ENCODE measurements around the gene GLB1L2. TPM values are rescaled to one million over a fixed set of nuclear protein-coding genes. Genes with fewer than 3 reads are reported as not detected.

The GLB1L2 gene
- total and polyA plus RNA-seq, 2 experiments from 2014 or later: 3.3 to 12.3 TPM

DNA sequence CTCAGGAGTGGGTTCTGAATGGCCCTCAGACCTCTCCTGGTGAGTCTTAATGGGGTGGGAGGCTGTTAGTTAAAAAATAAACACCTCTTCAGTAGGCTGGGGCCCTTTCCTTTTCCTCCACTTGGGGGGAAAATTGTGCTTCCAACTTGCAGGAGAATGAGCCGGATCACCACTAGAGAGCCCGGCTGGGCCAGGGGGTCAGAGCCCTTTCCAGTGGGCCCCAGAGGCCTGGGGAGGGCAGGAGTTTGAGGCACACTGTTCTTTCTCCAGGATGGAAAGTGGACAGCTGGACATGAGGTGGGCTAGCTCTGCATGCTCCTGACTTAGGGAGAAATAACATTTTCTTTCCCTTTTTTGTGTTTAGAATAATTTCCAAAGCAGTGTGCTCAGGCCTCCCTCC is 47.5 kb downstream of the GLB1L2 start:
- H3K4me1 Mint-ChIP-seq: peaks cover 14% of the 10 kb centered on the region
- DNase-seq (ENCODE audit: low spot score) (no peak), ATAC-seq (no peak)
- Histone ChIP-seq H2AFZ (no peak overlapping the region), H3K79me2 (replicated peaks; ENCODE audit: insufficient read depth) (no peaks in the 10 kb centered on the region), H3K4me3 (no peak overlapping the region), H3F3A (replicated peaks; ENCODE audit: low read depth) (no peaks in the 10 kb centered on the region), H3K4me2 (no peak overlapping the region), H3K36me3 (ENCODE audit: insufficient read depth) (no peaks in the 10 kb centered on the region; the same call in 1 of the 2 replicates), H3K27me3 (ENCODE audit: insufficient read depth) (no peaks in the 10 kb centered on the region), H3K4me1 (ENCODE audit: insufficient read depth) (no peaks in the 10 kb centered on the region), H4K20me1 (replicated peaks; ENCODE audit: insufficient read depth) (0 out of 2 replicates have a peak, but pooled peaks cover 3% of the 10 kb centered on the region), H3K9me2 (ENCODE audit: insufficient read depth) (no peaks in the 10 kb centered on the region), H3K27ac (ENCODE audit: low read depth) (no peak overlapping the region)
- H3K27me3 Mint-ChIP-seq (ENCODE audit: insufficient read depth, low read depth, poor library complexity): peaks cover 6% of the 10 kb centered on the region
- no peak overlapping the region for H3K4me3 Mint-ChIP-seq
- H3K36me3 Mint-ChIP-seq (ENCODE audit: low read depth): peaks cover 27% of the 10 kb centered on the region
- TF ChIP-seq ZNF114 (CRISPR knock-in tag; IDR thresholded peaks at IDR 0.05) (no peak), POLR2AphosphoS5 (IDR thresholded peaks at IDR 0.05; ENCODE audit: low read depth) (no peak), NANOG (IDR thresholded peaks at IDR 0.05; ENCODE audit: borderline replicate concordance) (no peak), CREB1 (CRISPR knock-in tag; IDR thresholded peaks at IDR 0.05; ENCODE audit: low read depth) (no peak), ZNF331 (CRISPR knock-in tag; IDR thresholded peaks at IDR 0.05; ENCODE audit: low read depth) (no peak), EZH2phosphoT487 (IDR thresholded peaks at IDR 0.05; ENCODE audit: unreplicated experiment) (no peak), EZH2 (IDR thresholded peaks at IDR 0.05; ENCODE audit: low read depth, unreplicated experiment) (no peak), JUNB (IDR thresholded peaks at IDR 0.05; ENCODE audit: unreplicated experiment) (no peak)
- TF ChIP-seq, protein P1, sequence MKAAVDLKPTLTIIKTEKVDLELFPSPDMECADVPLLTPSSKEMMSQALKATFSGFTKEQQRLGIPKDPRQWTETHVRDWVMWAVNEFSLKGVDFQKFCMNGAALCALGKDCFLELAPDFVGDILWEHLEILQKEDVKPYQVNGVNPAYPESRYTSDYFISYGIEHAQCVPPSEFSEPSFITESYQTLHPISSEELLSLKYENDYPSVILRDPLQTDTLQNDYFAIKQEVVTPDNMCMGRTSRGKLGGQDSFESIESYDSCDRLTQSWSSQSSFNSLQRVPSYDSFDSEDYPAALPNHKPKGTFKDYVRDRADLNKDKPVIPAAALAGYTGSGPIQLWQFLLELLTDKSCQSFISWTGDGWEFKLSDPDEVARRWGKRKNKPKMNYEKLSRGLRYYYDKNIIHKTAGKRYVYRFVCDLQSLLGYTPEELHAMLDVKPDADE (IDR thresholded peaks at IDR 0.05): no peak
- TF ChIP-seq, protein P2, sequence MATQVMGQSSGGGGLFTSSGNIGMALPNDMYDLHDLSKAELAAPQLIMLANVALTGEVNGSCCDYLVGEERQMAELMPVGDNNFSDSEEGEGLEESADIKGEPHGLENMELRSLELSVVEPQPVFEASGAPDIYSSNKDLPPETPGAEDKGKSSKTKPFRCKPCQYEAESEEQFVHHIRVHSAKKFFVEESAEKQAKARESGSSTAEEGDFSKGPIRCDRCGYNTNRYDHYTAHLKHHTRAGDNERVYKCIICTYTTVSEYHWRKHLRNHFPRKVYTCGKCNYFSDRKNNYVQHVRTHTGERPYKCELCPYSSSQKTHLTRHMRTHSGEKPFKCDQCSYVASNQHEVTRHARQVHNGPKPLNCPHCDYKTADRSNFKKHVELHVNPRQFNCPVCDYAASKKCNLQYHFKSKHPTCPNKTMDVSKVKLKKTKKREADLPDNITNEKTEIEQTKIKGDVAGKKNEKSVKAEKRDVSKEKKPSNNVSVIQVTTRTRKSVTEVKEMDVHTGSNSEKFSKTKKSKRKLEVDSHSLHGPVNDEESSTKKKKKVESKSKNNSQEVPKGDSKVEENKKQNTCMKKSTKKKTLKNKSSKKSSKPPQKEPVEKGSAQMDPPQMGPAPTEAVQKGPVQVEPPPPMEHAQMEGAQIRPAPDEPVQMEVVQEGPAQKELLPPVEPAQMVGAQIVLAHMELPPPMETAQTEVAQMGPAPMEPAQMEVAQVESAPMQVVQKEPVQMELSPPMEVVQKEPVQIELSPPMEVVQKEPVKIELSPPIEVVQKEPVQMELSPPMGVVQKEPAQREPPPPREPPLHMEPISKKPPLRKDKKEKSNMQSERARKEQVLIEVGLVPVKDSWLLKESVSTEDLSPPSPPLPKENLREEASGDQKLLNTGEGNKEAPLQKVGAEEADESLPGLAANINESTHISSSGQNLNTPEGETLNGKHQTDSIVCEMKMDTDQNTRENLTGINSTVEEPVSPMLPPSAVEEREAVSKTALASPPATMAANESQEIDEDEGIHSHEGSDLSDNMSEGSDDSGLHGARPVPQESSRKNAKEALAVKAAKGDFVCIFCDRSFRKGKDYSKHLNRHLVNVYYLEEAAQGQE (IDR thresholded peaks at IDR 0.05; ENCODE audit: unreplicated experiment): no peak
- TF ChIP-seq, protein P3, sequence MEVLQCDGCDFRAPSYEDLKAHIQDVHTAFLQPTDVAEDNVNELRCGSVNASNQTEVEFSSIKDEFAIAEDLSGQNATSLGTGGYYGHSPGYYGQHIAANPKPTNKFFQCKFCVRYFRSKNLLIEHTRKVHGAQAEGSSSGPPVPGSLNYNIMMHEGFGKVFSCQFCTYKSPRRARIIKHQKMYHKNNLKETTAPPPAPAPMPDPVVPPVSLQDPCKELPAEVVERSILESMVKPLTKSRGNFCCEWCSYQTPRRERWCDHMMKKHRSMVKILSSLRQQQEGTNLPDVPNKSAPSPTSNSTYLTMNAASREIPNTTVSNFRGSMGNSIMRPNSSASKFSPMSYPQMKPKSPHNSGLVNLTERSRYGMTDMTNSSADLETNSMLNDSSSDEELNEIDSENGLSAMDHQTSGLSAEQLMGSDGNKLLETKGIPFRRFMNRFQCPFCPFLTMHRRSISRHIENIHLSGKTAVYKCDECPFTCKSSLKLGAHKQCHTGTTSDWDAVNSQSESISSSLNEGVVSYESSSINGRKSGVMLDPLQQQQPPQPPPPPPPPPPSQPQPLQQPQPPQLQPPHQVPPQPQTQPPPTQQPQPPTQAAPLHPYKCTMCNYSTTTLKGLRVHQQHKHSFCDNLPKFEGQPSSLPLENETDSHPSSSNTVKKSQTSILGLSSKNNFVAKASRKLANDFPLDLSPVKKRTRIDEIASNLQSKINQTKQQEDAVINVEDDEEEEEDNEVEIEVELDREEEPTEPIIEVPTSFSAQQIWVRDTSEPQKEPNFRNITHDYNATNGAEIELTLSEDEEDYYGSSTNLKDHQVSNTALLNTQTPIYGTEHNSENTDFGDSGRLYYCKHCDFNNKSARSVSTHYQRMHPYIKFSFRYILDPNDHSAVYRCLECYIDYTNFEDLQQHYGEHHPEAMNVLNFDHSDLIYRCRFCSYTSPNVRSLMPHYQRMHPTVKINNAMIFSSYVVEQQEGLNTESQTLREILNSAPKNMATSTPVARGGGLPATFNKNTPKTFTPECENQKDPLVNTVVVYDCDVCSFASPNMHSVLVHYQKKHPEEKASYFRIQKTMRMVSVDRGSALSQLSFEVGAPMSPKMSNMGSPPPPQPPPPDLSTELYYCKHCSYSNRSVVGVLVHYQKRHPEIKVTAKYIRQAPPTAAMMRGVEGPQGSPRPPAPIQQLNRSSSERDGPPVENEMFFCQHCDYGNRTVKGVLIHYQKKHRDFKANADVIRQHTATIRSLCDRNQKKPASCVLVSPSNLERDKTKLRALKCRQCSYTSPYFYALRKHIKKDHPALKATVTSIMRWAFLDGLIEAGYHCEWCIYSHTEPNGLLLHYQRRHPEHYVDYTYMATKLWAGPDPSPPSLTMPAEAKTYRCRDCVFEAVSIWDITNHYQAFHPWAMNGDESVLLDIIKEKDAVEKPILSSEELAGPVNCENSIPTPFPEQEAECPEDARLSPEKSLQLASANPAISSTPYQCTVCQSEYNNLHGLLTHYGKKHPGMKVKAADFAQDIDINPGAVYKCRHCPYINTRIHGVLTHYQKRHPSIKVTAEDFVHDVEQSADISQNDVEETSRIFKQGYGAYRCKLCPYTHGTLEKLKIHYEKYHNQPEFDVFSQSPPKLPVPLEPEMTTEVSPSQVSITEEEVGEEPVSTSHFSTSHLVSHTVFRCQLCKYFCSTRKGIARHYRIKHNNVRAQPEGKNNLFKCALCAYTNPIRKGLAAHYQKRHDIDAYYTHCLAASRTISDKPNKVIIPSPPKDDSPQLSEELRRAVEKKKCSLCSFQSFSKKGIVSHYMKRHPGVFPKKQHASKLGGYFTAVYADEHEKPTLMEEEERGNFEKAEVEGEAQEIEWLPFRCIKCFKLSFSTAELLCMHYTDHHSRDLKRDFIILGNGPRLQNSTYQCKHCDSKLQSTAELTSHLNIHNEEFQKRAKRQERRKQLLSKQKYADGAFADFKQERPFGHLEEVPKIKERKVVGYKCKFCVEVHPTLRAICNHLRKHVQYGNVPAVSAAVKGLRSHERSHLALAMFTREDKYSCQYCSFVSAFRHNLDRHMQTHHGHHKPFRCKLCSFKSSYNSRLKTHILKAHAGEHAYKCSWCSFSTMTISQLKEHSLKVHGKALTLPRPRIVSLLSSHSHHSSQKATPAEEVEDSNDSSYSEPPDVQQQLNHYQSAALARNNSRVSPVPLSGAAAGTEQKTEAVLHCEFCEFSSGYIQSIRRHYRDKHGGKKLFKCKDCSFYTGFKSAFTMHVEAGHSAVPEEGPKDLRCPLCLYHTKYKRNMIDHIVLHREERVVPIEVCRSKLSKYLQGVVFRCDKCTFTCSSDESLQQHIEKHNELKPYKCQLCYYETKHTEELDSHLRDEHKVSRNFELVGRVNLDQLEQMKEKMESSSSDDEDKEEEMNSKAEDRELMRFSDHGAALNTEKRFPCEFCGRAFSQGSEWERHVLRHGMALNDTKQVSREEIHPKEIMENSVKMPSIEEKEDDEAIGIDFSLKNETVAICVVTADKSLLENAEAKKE (CRISPR knock-in tag; IDR thresholded peaks at IDR 0.05): no peak
- no peaks in the 10 kb centered on the region for H3K9me3 Mint-ChIP-seq
- no peak overlapping the region for H3K27ac Mint-ChIP-seq

All from GM23338 (cell line).